BLaER1 (cell line): ENCODE measurements around the gene MOB2.
A peak's percentile ranks its signal among the peaks of the same experiment; 100 is the strongest.

Experiments
- H3K27ac ChIP-seq: shearing (Covaris generic); formaldehyde crosslinking; 2 replicates; pipeline ENCODE4 v1.8.1; 2022
- H3K27me3 ChIP-seq: shearing (Covaris generic); formaldehyde crosslinking; 2 replicates; pipeline ENCODE4 v1.8.1; 2022
- H3K36me3 ChIP-seq: shearing (Covaris generic); formaldehyde crosslinking; 2 replicates; pipeline ENCODE4 v1.8.1; 2022
- H3K4me1 ChIP-seq: shearing (Covaris generic); formaldehyde crosslinking; 2 replicates; pipeline ENCODE4 v1.8.1; 2022
- H3K4me2 ChIP-seq: shearing (Covaris generic); formaldehyde crosslinking; 2 replicates; pipeline ENCODE4 v1.8.1; 2022
- H3K4me3 ChIP-seq: shearing (Covaris generic); formaldehyde crosslinking; 2 replicates; pipeline ENCODE4 v1.8.1; 2022
- H3K9ac ChIP-seq: shearing (Covaris generic); formaldehyde crosslinking; 2 replicates; pipeline ENCODE4 v1.8.1; 2022
- H3K9me3 ChIP-seq: shearing (Covaris generic); formaldehyde crosslinking; 2 replicates; pipeline ENCODE4 v1.8.1; 2022
- H4K20me1 ChIP-seq: shearing (Covaris generic); formaldehyde crosslinking; 2 replicates; pipeline ENCODE4 v1.8.1; 2022
- Cebpa-rat ChIP-seq: shearing (Covaris generic); IDR thresholded peaks from 2 replicates; pipeline ENCODE4 v1.8.1; 2022

Gene MOB2

DNA sequence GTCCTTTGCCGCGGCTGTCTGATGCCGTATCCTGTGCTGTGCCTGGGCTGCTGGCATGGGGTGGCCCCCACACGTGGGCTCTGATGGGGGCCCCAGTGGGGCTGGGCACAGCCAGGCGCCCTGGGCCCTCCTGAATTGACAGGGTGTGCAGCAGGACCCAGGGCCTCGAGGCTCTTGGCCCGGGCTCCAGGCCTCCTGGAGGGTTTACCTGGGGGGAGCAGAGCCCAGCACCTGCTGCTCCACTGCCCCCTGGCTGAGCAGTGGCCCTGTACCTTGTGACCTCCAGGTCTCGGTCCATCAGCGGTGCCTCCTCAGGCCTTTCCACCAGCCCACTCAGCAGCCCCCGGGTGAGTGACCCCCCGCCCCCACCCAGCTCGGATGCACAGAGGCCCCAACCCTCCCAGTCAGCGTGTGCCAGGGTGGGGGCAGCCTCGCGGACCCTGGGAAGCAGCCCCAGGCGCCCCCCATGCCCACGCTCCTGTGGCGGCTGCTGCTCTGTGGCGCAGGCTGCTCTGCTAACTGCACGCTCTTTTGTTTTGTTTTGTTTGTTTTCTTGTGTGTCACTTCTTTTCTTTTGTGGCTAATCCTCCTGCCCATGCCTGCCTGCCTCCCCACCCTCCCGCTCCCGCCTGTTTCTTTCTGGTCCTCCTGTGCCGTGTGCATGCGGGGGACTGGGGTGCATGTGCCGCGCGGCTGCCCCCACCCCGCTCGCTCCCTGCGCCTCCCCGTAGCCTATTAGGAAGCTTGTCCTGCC lies 36.9 kb downstream of the MOB2 start:
- Histone ChIP-seq H3K9me3 (no peaks in the 10 kb centered on the region), H3K4me3 (no peak overlapping the region), H3K36me3 (no peaks in the 10 kb centered on the region), H3K27ac (peak overlapping the region; percentile 90), H3K9ac (0 out of 2 replicates have a peak overlapping the region, but pooled peaks have one; percentile 47), H3K4me2 (peak overlapping the region; percentile 87), H3K4me1 (peaks cover 62% of the 10 kb centered on the region), H4K20me1 (peaks cover 23% of the 10 kb centered on the region; the same call in 1 of the 2 replicates), H3K27me3 (no peaks in the 10 kb centered on the region)
- TF ChIP-seq Cebpa-rat = no peak

DNA sequence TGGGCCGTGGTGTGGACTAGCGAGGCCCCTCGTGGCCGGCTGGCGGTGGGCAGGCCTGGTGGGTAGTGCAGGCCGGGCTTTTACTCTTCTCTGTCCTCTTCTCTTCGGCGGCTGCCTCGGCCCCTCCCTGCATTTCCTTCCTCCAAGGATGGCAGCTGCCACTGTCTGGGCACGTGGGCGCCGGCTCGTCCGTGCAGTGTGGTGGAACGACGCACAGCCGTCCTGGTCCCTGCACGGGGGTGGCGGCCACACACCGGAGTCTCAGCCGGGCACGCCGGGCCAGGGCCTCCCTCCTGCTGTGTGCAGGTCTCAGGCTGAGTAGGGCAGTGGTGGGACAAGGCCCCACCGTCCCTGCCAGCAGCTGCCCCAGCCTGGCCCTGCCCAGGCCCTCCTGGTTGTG lies 37.7 kb downstream of the MOB2 start:
- Histone ChIP-seq H4K20me1 (peaks cover 21% of the 10 kb centered on the region; the same call in 1 of the 2 replicates), H3K4me3 (0 out of 2 replicates have a peak overlapping the region, but pooled peaks have one; percentile 15), H3K4me2 (peak overlapping the region; percentile 87), H3K9me3 (no peaks in the 10 kb centered on the region), H3K36me3 (no peaks in the 10 kb centered on the region), H3K27me3 (no peaks in the 10 kb centered on the region), H3K27ac (peak overlapping the region; percentile 90), H3K9ac (peak overlapping the region; percentile 67), H3K4me1 (peaks cover 56% of the 10 kb centered on the region)
- no peak for TF ChIP-seq Cebpa-rat

DNA sequence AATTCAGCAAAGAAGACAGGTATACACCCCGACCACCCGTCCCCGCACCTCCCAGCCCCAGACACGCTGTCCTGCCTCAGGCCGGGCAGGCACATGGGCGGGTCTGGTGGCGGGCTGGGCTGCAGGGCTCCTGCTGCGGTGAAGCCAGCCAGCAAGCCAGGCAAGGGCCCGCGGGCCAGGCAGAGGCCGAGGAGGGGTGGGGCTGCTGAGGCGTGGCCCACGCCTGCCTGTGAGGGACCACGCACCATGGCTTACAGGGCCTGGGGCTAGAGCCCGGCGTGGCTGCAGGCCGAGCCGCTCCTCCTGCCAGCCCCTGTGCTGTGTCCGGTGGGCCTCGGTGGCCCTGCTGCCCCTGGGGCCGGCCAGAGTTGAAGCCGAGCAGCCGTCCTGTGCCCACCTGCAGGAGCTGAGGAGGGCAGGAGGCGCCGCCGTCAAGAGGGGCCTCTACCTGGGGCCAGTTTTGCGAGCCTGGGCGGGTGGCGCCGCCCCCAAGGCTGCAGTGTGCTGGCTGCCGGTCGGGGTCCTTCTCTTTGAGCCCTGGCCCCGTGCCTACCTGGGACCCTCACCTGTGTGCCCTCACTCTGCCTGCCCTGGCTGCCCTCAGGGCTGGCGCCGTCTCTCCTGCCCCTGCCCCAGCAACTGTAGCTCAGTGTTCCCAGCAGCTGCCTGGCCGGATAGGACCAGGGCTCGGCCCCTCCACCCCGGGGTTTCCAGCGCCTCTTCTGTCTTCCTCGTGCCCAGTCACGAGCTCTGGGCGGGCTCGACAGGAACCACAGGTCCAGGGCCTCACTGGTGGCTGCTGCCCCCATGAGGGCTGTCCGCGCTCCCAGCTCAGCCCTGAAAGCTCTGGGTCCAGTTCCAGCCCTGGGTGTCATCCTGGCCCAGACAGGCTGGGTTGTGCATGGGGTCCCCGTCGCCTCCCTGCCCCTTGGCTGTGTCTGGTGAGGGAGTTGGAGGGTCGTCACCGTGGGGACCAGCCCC lies 38.4 kb downstream of the MOB2 start:
- H3K27me3 ChIP-seq = no peaks in the 10 kb centered on the region
- peak overlapping the region; percentile 87 for H3K4me2 ChIP-seq

DNA sequence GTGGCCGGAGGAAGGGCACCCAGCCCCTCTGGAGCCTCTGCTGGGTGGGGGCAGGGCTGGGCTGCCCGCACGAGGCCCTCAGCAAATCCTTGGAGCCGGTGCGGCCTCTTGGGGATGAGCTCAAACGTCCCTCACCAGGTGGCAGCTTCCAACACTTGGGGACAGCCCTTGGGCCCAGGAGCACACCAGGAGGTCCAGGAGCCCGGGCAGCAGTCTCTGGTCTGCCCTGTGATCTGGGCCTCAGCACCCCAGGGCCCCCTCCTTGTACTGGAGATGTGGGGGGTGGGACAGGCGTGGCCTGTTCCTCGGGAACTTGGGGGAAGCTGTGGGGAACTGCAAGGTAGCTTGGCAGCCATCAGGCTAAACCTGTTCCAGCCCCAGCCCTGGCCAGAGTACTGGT lies 40.0 kb downstream of the MOB2 start:
- Histone ChIP-seq H3K36me3 (no peaks in the 10 kb centered on the region), H4K20me1 (0 out of 2 replicates have a peak, but pooled peaks cover 4% of the 10 kb centered on the region), H3K4me1 (peaks cover 38% of the 10 kb centered on the region), H3K4me2 (peak overlapping the region; percentile 14; the same call in 1 of the 2 replicates), H3K4me3 (no peak overlapping the region), H3K9me3 (no peaks in the 10 kb centered on the region), H3K27me3 (no peaks in the 10 kb centered on the region), H3K9ac (no peak overlapping the region), H3K27ac (peak overlapping the region; percentile 23)
- TF ChIP-seq Cebpa-rat = no peak

More for the DNA sequence above, 38.4 kb downstream of the MOB2 start:
- Histone ChIP-seq H3K27ac (peak overlapping the region; percentile 90), H3K4me3 (0 out of 2 replicates have a peak overlapping the region, but pooled peaks have one; percentile 15), H3K9me3 (no peaks in the 10 kb centered on the region), H3K36me3 (no peaks in the 10 kb centered on the region), H4K20me1 (peaks cover 13% of the 10 kb centered on the region; the same call in 1 of the 2 replicates), H3K9ac (peak overlapping the region; percentile 67), H3K4me1 (peaks cover 49% of the 10 kb centered on the region)
- no peak for TF ChIP-seq Cebpa-rat

DNA sequence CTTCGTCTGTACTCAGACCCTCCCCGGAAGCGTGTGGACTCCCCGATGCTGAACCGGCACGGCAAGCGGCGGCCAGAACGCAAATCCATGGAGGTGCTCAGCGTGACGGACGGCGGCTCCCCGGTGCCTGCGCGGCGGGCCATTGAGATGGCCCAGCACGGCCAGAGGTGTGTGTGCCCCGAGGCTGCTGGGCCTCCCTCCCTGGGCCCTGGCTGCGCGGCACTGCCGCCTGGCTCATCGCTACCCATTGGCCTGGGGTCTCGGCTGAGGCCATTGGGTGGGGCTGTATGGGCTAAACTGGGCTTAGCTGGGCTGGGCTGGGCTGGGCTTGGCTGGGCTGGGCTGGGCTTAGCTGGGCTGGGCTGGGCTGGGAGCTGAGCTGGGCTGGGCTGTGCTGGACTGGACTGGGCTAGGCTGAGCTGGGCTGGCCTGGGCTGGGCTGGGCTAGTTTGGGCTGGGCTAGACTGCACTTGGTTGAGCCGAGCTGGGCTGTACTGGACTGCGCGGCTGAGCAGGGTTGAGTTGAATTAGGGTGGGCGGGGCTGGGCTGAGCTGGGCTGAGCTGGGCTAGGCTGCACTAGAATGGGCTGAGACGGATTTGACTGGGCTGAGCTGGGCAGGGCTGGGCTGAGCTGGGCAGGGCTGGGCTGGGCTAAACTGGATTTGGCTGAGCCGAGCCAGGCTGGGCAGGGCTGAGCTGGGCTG lies 40.7 kb downstream of the MOB2 start:
- Histone ChIP-seq H3K27me3 (no peaks in the 10 kb centered on the region), H3K9me3 (no peaks in the 10 kb centered on the region), H3K4me1 (peaks cover 33% of the 10 kb centered on the region), H3K4me3 (no peak overlapping the region), H3K9ac (no peak overlapping the region), H4K20me1 (0 out of 2 replicates have a peak, but pooled peaks cover 4% of the 10 kb centered on the region), H3K36me3 (no peaks in the 10 kb centered on the region), H3K27ac (no peak overlapping the region), H3K4me2 (no peak overlapping the region)
- TF ChIP-seq Cebpa-rat = no peak

DNA sequence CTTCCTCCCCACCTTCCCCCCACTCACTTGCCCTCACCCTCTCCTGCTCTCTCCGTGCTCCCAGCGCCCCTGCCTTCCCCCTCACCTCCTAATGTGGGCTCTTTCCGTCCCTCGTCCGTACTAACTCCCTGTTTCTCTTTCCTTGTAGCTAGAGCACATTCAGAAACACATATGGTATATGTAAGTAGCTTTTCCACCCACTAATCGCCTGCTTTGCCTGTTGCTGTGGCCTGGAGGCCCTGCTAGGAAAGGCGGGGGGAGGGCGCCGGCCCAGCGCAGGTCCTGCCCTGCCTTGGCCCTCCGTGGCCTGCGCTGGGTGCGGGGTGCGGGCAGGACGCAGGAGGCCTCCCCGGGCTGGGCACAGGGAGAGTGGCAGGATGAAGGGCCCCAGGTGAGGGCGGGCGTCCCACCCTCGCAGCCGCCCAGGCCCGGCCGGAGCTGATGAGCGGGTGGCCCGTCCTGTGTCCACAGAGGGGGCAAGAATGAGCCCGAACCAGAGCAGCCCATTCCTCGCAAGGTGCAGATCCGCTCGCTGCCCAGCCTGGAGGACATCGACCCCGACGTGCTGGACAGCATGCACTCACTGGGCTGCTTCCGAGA lies 41.7 kb downstream of the MOB2 start:
- no peaks in the 10 kb centered on the region for H3K36me3 ChIP-seq
- 0 out of 2 replicates have a peak, but pooled peaks cover 4% of the 10 kb centered on the region for H4K20me1 ChIP-seq
- no peak overlapping the region for H3K27ac ChIP-seq
- no peak for TF ChIP-seq Cebpa-rat
- H3K27me3 ChIP-seq = no peaks in the 10 kb centered on the region
- no peak overlapping the region for H3K9ac ChIP-seq
- H3K4me1 ChIP-seq = peaks cover 41% of the 10 kb centered on the region
- H3K9me3 ChIP-seq = no peaks in the 10 kb centered on the region
- H3K4me2 ChIP-seq = no peak overlapping the region
- H3K4me3 ChIP-seq = no peak overlapping the region

DNA sequence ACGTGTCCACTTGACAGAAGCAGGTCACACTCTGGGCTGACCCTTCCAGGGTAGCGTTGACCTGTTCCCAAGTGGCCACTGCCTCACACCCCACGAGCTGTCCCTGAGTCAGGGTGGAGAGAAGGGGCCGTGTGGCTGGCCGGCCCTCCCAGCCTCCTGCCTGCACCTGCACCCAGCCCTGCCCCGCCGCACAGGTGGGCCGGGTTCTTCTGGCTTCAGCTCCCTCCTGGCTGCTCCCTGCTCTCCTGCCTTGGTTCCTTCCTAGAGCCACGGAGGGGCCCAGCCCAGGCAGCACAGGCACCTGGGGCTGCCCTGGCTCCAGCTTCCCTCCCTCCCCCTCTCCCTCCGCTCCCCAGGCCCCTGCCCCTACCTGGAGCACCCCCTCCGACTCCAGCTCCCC lies 42.3 kb downstream of the MOB2 start:
- Histone ChIP-seq H3K36me3 (no peaks in the 10 kb centered on the region), H3K4me2 (no peak overlapping the region), H3K27me3 (no peaks in the 10 kb centered on the region), H3K27ac (no peak overlapping the region), H3K4me3 (no peak overlapping the region), H3K9me3 (no peaks in the 10 kb centered on the region), H3K4me1 (peaks cover 39% of the 10 kb centered on the region), H3K9ac (no peak overlapping the region), H4K20me1 (0 out of 2 replicates have a peak, but pooled peaks cover 4% of the 10 kb centered on the region)
- no peak for TF ChIP-seq Cebpa-rat

DNA sequence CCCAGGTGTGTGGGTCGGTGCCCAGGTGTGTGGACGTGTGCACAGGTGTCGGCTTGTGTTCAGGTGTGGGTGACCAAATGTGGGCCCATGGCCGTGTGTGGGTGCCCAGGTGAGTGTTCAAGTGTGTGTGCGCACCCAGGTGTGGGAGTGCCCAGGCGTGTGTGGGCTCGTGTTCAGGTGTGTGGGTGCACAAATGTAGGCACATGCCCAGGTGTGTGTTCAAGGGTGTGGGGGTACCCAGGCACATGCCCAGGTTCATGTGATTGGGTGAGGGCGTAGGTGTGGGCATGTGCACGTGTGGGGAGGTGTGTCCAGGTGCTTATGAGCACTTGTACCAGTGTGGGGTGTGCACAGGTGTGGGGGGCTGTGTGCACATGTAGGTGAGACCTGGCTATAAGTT lies 42.8 kb downstream of the MOB2 start:
- Histone ChIP-seq H3K4me3 (no peak overlapping the region), H3K27ac (no peak overlapping the region), H3K4me2 (no peak overlapping the region), H3K9ac (no peak overlapping the region), H3K27me3 (no peaks in the 10 kb centered on the region), H4K20me1 (no peaks in the 10 kb centered on the region), H3K36me3 (no peaks in the 10 kb centered on the region), H3K4me1 (peaks cover 33% of the 10 kb centered on the region), H3K9me3 (no peaks in the 10 kb centered on the region)
- no peak for TF ChIP-seq Cebpa-rat
